ENCODE data around the gene METAP1.
"Not testable (repeated sequence)": the region's sequence is repeated elsewhere in the genome, so short reads cannot be mapped to it uniquely, and the experiment has no call there.

Gene METAP1

DNA sequence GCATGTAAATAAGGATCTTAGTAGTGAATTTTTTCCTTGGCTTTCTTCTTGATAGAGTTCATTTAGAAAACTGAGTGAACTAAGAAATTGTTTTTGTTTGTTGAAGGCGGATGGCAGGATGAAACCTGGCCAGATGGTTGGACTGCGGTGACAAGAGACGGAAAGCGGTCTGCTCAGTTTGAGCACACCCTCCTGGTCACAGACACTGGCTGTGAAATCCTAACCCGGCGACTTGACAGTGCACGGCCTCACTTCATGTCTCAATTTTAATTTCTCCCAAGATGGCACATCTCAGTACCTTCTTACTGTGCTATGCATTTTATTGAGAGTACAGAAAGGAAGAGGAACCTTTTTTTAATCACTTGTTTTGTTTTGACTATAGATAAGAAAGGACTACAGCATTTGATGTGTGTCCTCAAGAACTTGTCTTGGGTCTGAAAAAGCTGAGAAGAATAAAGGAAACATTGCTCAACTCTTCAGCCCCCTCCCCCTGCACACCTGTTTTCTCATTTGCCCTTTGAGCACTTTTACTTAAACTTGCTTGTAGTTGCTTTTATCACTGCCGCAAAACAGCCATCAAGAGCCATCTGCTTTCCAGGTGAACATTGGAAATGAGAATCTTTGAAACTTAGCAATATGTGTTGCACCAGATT, 65.7 kb downstream of the METAP1 start:
- no peak for DNase-seq

GRCh38 chr4:99062120-99062519, 66.6 kb downstream of the METAP1 start:
- DNase-seq = no peak

- not testable (repeated sequence) for DNase-seq
Measured at GRCh38 chr4:99065521-99065920, 70.0 kb downstream of the METAP1 start.

GRCh38 chr4:99067617-99068016, 72.1 kb downstream of the METAP1 start:
- no peak for DNase-seq

DNA sequence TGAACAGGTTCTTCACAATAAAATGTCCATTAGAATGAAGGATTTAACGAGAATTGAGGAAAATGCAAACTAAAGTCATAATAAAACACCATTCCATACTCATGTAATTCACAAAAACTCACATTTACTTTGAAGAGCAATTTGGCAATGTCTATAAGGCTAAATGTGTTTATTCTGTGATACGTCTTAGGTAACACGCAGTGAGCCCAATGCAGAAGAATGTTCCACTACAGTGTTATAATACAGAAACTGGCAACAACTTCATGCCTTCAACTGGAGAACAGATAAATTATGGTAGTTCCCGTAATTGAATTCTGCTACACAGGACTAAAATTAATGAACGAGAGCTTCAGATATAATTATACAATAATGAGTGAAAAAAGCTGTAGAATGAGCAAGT, 75.6 kb downstream of the METAP1 start:
- DNase-seq = no peak

GRCh38 chr4:99074816-99075215, 79.3 kb downstream of the METAP1 start:
- no peak for DNase-seq

DNA sequence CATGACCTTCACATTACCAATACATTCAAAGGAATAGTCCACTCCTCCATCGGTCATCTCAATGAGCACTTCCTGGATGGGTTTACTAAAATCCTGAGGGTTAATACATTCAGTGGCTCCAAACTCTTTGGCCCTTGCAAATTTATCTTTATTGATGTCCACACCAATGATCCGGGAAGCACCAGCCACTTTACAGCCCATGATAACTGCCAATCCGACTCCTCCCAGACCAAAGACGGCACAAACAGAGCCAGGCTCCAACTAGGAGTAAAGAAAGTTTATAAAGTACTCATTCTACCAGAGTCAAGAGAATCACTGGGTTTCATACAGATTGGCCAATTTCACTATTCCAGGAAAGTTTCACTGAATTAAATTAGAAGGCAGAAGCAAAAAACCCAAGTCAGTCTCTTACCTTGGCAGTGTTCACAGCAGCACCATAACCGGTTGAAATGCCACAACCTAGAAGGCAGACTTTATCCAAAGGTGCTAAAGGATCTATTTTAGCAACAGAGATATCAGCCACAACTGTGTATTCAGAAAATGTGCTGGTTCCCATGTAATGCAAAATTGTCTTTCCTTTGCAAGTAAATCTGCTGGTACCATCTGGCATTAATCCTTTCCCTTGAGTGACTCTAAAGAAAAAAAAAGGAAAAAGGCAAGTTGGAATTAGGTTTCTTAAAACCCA, 80.9 kb downstream of the METAP1 start:
- DNase-seq = no peak

GRCh38 chr4:99077177-99077576, 81.7 kb downstream of the METAP1 start:
- DNase-seq = no peak

DNA sequence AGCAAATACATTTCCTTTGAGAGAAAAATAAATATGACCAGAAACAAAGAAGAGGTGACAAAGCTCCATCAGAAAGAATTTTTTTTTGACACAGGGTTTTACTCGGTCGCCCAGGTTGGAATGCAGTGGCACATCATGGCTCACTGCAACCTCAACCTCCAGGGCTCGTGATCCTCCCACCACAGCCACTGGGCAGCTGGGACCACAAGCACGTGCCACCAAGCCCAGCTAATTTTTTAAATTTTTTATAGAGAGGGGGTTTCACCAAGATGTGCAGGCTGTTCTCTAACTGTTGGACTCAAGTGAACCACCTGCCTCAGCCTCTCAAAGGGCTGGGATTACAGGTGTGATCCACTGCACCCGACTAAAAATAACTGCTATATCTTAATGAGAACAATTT, 82.8 kb downstream of the METAP1 start:
- DNase-seq = no peak

DNA sequence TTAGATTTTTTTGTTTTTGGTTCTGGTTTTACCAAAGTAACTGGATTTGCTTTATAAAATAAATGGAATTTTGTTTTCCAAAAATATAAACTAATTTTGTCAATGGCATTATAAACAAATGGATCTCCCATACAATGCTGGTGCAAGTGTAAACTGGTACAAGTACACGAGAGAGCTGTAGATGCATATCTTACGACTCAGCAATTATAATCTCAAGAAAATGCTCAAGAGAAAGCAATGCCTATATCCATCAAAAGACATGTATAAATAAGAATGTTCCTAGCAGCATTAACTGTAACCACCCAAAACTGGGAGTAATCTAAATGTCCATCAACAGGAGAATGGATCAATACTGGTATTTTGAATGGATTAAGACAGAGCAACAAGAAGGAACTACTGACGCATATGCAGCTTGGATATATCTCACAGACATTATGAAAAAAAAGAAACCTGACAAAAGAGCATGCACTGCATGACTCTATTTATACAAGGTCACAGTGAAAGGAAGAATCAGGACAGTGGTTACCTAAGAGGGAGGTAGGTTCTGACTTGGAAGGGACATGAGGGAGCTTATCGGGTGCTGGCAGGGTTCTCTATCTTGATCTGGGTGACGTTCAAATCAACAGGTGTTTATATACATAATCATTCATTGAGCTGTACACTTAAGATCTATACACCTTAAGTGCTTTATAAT, 83.6 kb downstream of the METAP1 start:
- DNase-seq = no peak

DNA sequence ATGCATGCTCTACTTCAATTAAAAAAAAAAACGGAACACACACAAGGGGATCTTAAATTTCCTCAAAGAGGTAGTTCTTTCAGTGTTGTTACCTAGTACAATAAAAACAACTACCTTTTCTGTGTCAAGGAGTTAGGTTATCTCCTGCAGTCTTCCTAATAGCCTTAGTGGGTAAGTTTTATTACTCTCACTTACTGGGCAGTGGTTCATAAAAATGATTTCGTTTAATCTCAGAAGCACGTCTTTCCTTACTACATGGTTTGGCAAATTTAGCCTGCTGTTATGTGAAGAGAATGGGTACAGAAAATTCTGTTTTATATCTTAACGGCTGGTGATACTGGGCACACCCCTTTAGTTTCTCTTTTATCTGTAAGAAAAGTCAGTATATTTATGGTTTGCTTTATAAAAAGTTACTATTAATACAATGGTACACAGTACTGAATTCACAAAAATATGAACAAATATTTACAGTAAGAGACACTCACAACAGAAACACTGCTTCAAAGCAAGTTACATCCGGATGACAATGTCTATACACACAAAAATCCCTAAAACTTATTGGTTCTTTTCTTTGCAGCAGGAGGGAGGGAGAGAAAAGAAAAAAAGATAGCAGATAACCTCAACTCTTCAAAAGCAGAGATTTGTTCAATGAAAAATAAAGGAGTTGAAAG, 84.2 kb downstream of the METAP1 start:
- DNase-seq = no peak

DNA sequence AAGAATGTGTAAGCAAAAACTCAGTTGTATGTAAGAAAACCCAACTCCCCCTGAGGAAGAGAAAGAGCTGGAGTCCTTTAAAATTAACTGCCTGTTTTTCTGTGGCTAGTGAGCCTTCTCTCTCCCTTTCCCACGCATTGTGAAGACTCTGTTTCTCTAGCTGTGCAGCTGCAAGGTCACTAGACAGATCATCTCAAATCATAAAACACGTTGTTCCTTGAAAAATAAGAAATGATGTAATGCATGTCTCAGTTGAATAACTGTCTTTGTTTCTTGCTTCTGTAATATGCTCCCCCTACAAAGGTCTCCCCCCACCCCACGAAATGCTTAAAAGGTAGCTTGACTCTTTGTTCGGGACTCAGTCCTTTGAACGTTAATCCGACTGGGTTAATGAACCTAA, 85.3 kb downstream of the METAP1 start:
- not testable (repeated sequence) for DNase-seq

DNA sequence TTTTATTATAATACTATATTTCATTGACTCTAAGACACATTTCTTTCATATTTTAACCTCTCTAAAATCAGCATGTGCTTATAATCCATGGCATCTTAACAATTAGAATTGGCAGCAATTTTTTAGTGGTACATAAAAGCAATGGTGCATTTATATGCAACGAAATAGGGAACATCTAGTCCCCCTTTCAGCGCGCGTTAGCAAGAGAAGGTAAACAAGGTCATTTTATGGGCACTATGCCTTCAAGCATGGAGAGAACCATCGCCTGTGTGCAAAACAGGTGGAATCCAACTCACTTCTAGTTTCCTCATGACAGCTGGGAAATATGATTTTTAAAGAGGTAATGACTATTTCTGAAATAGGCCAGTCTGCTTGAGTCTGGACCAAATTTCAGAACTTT, 86.7 kb downstream of the METAP1 start:
- no peak for DNase-seq

GRCh38 chr4:99084595-99084994, 89.1 kb downstream of the METAP1 start:
- no peak for DNase-seq

DNA sequence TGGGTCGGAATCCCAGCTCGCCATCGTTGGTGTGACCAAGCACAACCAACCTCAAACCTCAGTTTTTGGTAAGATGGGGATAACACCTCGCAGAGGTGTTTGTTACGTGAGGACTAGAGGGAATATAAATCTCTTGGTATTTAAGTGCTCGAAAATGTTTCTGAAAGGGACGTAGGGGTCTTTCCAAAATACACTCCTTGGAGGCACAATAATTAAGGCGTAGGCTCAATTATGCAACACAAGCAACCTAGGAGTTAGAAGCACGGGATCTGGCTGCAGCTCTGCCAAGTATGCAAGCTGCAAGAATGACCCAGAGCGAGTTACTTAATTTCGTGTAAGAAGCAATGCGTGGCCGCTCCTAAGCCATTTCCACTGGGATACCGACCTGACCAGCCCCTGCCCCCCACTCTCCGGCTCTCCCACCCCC, 92.5 kb downstream of the METAP1 start:
- DNase-seq = peak; percentile 69 to 87 (median 81)

DNA sequence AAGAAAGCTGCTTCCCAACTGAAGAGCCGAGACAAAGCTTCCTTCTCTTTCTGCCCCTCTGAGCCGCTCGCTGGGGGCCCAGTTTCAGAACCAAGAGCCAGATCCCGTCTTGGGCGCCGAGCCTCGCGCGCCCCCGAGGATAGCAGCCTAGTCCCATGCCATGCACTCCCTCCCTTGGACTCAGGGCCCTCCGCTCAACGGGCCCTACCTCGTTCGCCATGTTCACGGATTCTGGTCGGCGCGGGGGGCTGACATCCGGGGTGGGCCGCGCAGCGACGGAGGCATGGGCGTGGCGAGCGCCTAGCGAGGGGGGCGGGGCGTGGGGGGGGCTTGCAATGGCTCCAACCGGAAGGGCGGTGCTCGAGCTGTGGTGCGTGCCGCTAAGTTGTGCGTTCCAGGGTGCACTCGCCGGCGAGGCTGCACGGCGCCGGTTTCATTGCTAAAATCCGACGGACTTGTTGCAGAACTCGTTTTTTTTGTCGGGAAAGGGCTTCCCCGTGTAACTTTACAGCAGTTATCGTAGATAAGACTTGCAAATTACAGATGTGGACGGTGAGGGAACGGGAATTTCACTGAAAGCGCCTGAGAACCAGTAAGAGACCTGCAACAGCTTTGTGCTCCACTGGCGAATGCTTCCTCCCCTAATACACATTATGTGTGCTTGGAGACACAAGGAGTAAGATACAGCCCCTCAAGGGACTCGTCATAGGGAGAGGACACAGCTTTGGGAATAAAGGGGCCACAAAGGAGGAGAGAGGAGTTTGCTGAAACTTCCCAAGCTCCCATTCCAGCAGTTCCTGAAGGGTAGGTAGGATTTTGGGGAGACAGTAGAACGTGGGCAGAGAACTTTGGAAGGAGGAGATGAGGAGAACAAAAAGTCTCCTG, 93.2 kb downstream of the METAP1 start, which contains the start of gene ADH5:
TSS of gene ADH5 (minus strand) at position 308 of the 885 bp plus-strand sequence. CDS start at position 220, 88 bp downstream.
- peak; percentile 86 to 96 (median 90) for DNase-seq

- DNase-seq = peak in 1 of 4 experiments; percentile 4
Measured at GRCh38 chr4:99090481-99091215, 95.1 kb downstream of the METAP1 start.

GRCh38 chr4:99091216-99091575, 95.7 kb downstream of the METAP1 start:
- DNase-seq = no peak

DNA sequence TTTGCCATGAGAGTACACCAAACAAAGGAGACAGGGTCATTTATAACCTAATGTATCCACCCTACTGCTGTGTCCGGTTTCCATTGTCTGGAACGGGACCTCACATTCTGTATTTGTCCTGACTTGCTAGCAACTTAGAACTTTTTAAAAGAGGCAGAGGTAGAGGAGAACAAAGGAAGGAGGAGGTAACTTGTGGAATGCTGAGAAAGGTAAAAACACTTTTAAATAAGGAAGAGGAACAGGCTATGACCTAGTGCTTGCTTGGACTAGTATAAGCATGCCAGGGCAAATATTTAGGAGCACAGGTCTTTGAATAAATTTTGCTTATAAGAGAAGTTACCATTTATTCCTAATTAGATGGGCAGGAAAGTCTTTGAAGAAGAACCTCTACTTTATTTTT, 96.3 kb downstream of the METAP1 start:
- DNase-seq = not testable (repeated sequence)

GRCh38 chr4:99099311-99099710, 103.8 kb downstream of the METAP1 start:
- DNase-seq = no peak

GRCh38 chr4:99099814-99100213, 104.3 kb downstream of the METAP1 start:
- not testable (repeated sequence) for DNase-seq

Measured in suppressor macrophage (primary cell).